ENCODE data around the gene RNF166. TPM values are rescaled to one million over a fixed set of nuclear protein-coding genes. Genes with fewer than 3 reads are reported as not detected.

The RNF166 gene
- total RNA-seq, 1 experiment from 2014 or later = 26.5 TPM

DNA sequence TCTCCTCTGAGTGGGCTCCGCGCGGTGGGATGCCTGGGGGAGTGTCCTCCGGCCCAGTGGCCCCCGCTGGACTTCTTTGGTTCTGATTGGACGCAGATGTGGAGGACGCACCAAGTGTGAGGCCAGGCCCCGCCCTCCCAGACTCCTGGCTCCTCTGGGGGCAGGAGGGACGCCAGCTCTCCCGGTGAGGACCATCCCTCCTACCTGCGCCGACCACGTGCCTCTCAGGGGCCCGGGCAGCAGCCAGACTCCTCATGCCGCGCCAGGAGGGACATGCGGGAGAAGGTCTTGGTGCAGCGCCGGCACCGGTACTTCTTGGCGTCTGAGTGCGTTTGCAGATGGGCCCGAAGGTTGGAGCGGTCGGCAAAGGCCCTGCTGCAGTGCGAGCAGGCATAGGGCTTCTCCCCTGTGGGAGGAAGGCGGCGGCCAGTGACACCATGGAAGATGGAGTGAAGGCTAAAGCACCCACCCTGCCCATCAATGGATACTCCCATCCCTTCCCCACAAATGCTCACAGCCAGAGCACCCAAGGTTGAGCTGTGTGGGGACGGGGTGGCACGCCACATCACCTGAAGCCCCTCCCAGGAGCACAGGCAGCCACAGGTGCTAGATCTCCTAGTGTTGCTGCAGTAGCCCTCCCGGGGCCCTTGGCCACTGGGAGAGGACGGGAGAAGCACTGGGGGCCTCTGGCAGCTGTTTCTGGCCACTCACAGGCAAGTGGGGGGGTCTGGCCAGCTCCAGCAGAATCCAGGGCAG lies 27.8 kb downstream of the RNF166 start:
- Histone ChIP-seq H3K4me1 (ENCODE audit: insufficient read depth, low read length) (no peaks in the 10 kb centered on the region), H2BK15ac (ENCODE audit: low read depth, low read length) (no peak overlapping the region), H3K23ac (ENCODE audit: insufficient read length, low read depth, low read length) (no peak overlapping the region), H3K27me3 (ENCODE audit: insufficient read depth, low read length) (no peaks in the 10 kb centered on the region), H2BK12ac (ENCODE audit: insufficient read length, low read depth, low read length) (no peak overlapping the region), H3K23me2 (ENCODE audit: insufficient read length, low read depth, low read length, poor library complexity, severe bottlenecking) (no peaks in the 10 kb centered on the region), H3K27ac (ENCODE audit: insufficient read length, low read depth, low read length) (no peak overlapping the region), H3K79me1 (ENCODE audit: insufficient read depth, low read depth, low read length, poor library complexity, severe bottlenecking) (no peaks in the 10 kb centered on the region), H4K91ac (ENCODE audit: insufficient read length, low read depth, low read length) (no peak overlapping the region), H3K4me2 (ENCODE audit: insufficient read depth, insufficient read length, low read length) (no peak overlapping the region), H3K9me3 (ENCODE audit: control insufficient read depth, low read depth, low read length) (no peaks in the 10 kb centered on the region), H4K5ac (ENCODE audit: insufficient read length, low read depth, low read length) (no peak overlapping the region), H2BK20ac (ENCODE audit: low read depth, low read length, poor library complexity, severe bottlenecking) (no peak overlapping the region), H3K4ac (ENCODE audit: low read depth, low read length) (no peak overlapping the region), H2BK120ac (ENCODE audit: low read depth, low read length, poor library complexity, severe bottlenecking) (no peak overlapping the region), H2AK5ac (ENCODE audit: insufficient read length, low read length) (no peak overlapping the region), H3K9ac (ENCODE audit: extremely low read depth, insufficient read length, low read length) (no peak overlapping the region), H3T11ph (ENCODE audit: low read length) (no peak overlapping the region), H3K79me2 (ENCODE audit: insufficient read depth, low read length) (no peaks in the 10 kb centered on the region), H3K56ac (ENCODE audit: insufficient read length, low read depth, low read length) (no peak overlapping the region), H3K18ac (ENCODE audit: insufficient read length, low read depth, low read length) (no peak overlapping the region), H4K20me1 (ENCODE audit: control insufficient read depth, insufficient read depth, insufficient read length) (no peaks in the 10 kb centered on the region), H2BK5ac (ENCODE audit: insufficient read length, low read length) (no peak overlapping the region), H4K8ac (replicated peaks; ENCODE audit: insufficient read length, low read depth, low read length) (no peak overlapping the region), H2AFZ (ENCODE audit: low read length) (no peak overlapping the region), H3K14ac (ENCODE audit: insufficient read depth, low read length) (no peak overlapping the region)
- Mint-ChIP-seq H3K36me3 (ENCODE audit: insufficient read depth in 1 of 3, low read depth in 3 of 3) (peaks cover 0 to 9% (median 2%) of the 10 kb centered on the region in 3 experiments; a peak in 2 of 7 replicates), H3K9me3 (no peaks in the 10 kb centered on the region), H3K27me3 (ENCODE audit: low read depth) (peaks cover 1% of the 10 kb centered on the region; the same call in 1 of the 2 replicates), H3K4me3 (no peak overlapping the region), H3K4me1 (0 out of 4 replicates have a peak, but pooled peaks cover 0 to 2% of the 10 kb centered on the region in 2 experiments), H3K27ac (no peak overlapping the region)
- TF ChIP-seq, protein P1, sequence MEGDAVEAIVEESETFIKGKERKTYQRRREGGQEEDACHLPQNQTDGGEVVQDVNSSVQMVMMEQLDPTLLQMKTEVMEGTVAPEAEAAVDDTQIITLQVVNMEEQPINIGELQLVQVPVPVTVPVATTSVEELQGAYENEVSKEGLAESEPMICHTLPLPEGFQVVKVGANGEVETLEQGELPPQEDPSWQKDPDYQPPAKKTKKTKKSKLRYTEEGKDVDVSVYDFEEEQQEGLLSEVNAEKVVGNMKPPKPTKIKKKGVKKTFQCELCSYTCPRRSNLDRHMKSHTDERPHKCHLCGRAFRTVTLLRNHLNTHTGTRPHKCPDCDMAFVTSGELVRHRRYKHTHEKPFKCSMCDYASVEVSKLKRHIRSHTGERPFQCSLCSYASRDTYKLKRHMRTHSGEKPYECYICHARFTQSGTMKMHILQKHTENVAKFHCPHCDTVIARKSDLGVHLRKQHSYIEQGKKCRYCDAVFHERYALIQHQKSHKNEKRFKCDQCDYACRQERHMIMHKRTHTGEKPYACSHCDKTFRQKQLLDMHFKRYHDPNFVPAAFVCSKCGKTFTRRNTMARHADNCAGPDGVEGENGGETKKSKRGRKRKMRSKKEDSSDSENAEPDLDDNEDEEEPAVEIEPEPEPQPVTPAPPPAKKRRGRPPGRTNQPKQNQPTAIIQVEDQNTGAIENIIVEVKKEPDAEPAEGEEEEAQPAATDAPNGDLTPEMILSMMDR (conservative IDR thresholded peaks at IDR 0.05) = no peak
- peak; percentile 71 for DNase-seq
- WGBS (ENCODE audit: extremely low coverage, insufficient read length, low lambda C conversion rate) = no CpG with 5 or more reads among the region's 32 CpGs

Data from H9 (cell line).